ENCODE data around the gene ARF1.

GRCh38 chr1:228084325-228084724 is 1.8 kb downstream of the ARF1 start:
- no peak for TF ChIP-seq DRAP1 (CRISPR knock-in tag; IDR thresholded peaks at IDR 0.05)
- no peak for TF ChIP-seq MTA3 (CRISPR knock-in tag; IDR thresholded peaks at IDR 0.05)
- no peak for TF ChIP-seq USF2 (IDR thresholded peaks at IDR 0.05; ENCODE audit: low read depth, low read length)
- TF ChIP-seq USF2 (CRISPR knock-in tag; IDR thresholded peaks at IDR 0.05; ENCODE audit: borderline replicate concordance): no peak
- no peak for TF ChIP-seq CREM (IDR thresholded peaks at IDR 0.05)
- TF ChIP-seq CREM (CRISPR knock-in tag; IDR thresholded peaks at IDR 0.05): no peak
- no peak for TF ChIP-seq ZNF766 (CRISPR knock-in tag; IDR thresholded peaks at IDR 0.05; ENCODE audit: borderline replicate concordance)
- no peak for TF ChIP-seq MAFK (conservative IDR thresholded peaks at IDR 0.05 in 1 of 2, IDR thresholded peaks at IDR 0.05 in 1 of 2; ENCODE audit: low read length in 2 of 2)
- TF ChIP-seq NR2C2 (CRISPR knock-in tag; IDR thresholded peaks at IDR 0.05; ENCODE audit: borderline replicate concordance): no peak
